Measurements from ENCODE around the gene SRGAP1.

DNA sequence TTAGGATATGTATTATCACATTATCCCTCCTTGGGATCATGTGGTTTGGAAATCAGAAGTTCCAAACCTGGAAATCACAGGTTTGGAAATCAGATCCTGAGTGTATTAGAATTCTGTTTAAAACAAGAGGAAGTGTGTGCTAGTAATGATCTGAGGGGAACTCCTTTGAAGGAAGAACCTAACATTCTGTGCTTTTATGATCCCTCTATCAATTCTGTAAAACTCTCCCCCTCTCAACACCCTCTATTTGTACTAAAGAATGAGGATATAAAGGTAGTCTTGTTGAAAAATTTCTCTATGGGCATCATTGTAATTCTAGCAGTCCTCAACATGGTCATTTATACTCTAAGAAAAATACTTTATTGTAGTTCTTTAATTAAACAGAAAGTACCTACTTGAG, 97.4 kb downstream of the SRGAP1 start:
- no peak for TF ChIP-seq POLR2A (IDR thresholded peaks at IDR 0.05; ENCODE audit: low read depth, low read length)
- TF ChIP-seq, protein P1, sequence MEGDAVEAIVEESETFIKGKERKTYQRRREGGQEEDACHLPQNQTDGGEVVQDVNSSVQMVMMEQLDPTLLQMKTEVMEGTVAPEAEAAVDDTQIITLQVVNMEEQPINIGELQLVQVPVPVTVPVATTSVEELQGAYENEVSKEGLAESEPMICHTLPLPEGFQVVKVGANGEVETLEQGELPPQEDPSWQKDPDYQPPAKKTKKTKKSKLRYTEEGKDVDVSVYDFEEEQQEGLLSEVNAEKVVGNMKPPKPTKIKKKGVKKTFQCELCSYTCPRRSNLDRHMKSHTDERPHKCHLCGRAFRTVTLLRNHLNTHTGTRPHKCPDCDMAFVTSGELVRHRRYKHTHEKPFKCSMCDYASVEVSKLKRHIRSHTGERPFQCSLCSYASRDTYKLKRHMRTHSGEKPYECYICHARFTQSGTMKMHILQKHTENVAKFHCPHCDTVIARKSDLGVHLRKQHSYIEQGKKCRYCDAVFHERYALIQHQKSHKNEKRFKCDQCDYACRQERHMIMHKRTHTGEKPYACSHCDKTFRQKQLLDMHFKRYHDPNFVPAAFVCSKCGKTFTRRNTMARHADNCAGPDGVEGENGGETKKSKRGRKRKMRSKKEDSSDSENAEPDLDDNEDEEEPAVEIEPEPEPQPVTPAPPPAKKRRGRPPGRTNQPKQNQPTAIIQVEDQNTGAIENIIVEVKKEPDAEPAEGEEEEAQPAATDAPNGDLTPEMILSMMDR (conservative IDR thresholded peaks at IDR 0.05; ENCODE audit: low read depth, low read length) = no peak
- no peak for TF ChIP-seq FOS (IDR thresholded peaks at IDR 0.05; ENCODE audit: low read depth, low read length)
- no peak for TF ChIP-seq CHD1 (IDR thresholded peaks at IDR 0.05; ENCODE audit: low read depth, low read length)
- TF ChIP-seq SMC3 (IDR thresholded peaks at IDR 0.05; ENCODE audit: low read depth, low read length) = no peak
- TF ChIP-seq CEBPB (IDR thresholded peaks at IDR 0.05; ENCODE audit: low read depth, low read length) = no peak
- TF ChIP-seq RCOR1 (IDR thresholded peaks at IDR 0.05; ENCODE audit: insufficient replicate concordance, low read length) = no peak
- no peak for TF ChIP-seq MAFK (IDR thresholded peaks at IDR 0.05; ENCODE audit: low read depth, low read length)
